ENCODE data around the gene TLE7.

- peak; percentile 62 for TF ChIP-seq CTCF (IDR thresholded peaks at IDR 0.05; ENCODE audit: low read depth, low read length)
- no peak for TF ChIP-seq POLR2A (IDR thresholded peaks at IDR 0.05; ENCODE audit: extremely low read depth, insufficient read length)
Observed at GRCh38 chr16:71421911-71422310, 19.9 kb downstream of the TLE7 start.
